Stomach smooth muscle (tissue), 2 donors: Measurements from ENCODE around the gene IGHMBP2.

Source experiments
- H3K27ac ChIP-seq: one replicate; pipeline ENCODE4 v1.7.0; 2013; ENCODE audit warnings: mild to moderate bottlenecking, low read length, inconsistent platforms
- H3K27me3 ChIP-seq, 2 donors: one replicate each; pipeline ENCODE4 v1.7.0; 2013; ENCODE audit warnings: low read length in 2 of 2; ENCODE audit not compliant: insufficient read depth in 2 of 2, control insufficient read depth in 1 of 2
- H3K36me3 ChIP-seq, 2 donors: one replicate each; pipeline ENCODE4 v1.7.0; 2013; ENCODE audit warnings: low read length in 2 of 2; ENCODE audit not compliant: control insufficient read depth in 2 of 2, insufficient read depth in 2 of 2
- H3K4me1 ChIP-seq: one replicate; pipeline ENCODE4 v1.7.0; 2013; ENCODE audit warnings: low read length; ENCODE audit not compliant: control insufficient read depth, insufficient read depth
- H3K4me3 ChIP-seq, 2 donors: one replicate each; pipeline ENCODE4 v1.7.0; 2013; ENCODE audit warnings: low read length in 2 of 2
- H3K9ac ChIP-seq, 2 donors: one replicate each; pipeline ENCODE4 v1.7.0; 2013; ENCODE audit warnings: low read length in 2 of 2, mild to moderate bottlenecking in 1 of 2
- H3K9me3 ChIP-seq, 2 donors: one replicate each; pipeline ENCODE4 v1.7.0; 2013; ENCODE audit warnings: low read length in 2 of 2; ENCODE audit not compliant: control insufficient read depth in 2 of 2
- donor health status: healthy.
- donor health status: Pancreatic carcinoma.

Gene IGHMBP2

DNA sequence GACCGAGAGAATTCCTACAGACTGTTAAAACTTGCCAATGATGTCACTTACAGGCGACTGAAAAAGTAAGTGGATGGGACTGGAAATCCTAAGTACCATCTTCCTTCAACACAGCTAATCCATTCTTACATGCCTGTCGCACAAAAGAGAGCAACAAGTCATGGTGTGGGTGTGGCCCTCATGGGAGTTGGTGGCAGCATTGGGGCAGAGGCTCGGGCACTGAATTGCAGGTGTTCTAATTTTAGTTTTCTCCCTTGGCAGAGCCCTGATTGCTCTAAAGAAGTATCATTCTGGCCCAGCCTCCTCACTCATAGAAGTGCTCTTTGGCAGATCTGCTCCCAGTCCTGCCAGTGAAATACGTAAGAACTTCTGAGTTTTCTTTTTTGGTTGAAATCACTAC, 4.6 kb downstream of the IGHMBP2 start:
- H3K9ac ChIP-seq = no peak overlapping the region
- no peaks in the 10 kb centered on the region for H3K27me3 ChIP-seq
- peaks cover 19% of the 10 kb centered on the region for H3K4me1 ChIP-seq
- H3K4me3 ChIP-seq = no peak overlapping the region
- peaks cover 36 to 42% of the 10 kb centered on the region in 2 donors for H3K36me3 ChIP-seq
- H3K9me3 ChIP-seq = no peaks in the 10 kb centered on the region
- no peak overlapping the region for H3K27ac ChIP-seq

DNA sequence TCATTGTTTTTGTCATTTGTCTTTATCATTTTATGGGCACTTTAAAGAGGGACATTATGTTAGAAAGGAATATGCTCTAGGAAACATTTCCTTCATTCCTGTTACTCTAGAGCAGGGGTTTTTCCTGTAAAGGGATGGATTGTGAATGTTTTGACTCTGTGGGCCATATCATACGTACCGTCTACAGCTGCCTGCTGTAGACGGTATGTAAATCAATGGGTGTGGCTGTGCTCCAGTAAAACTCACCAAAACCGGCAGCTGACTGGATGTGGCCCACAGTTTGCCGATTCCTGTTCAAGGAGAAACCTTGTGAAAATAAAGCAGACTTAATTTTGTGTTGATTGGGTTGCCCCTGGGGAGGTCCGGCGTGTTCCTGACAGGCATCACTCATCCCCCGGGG, 7.3 kb downstream of the IGHMBP2 start:
- H3K36me3 ChIP-seq = peaks cover 53 to 60% of the 10 kb centered on the region in 2 donors
- H3K9me3 ChIP-seq = no peaks in the 10 kb centered on the region
- no peak overlapping the region for H3K27ac ChIP-seq
- H3K27me3 ChIP-seq = no peaks in the 10 kb centered on the region
- H3K4me1 ChIP-seq = peaks cover under 1% of the 10 kb centered on the region
- no peak overlapping the region for H3K4me3 ChIP-seq
- no peak overlapping the region for H3K9ac ChIP-seq

GRCh38 chr11:68911731-68912130, 8.0 kb downstream of the IGHMBP2 start:
- Histone ChIP-seq H3K27me3 (no peaks in the 10 kb centered on the region), H3K4me1 (no peaks in the 10 kb centered on the region), H3K9ac (no peak overlapping the region), H3K4me3 (no peak overlapping the region), H3K27ac (no peak overlapping the region), H3K36me3 (peaks cover 60 to 65% of the 10 kb centered on the region in 2 donors), H3K9me3 (no peaks in the 10 kb centered on the region)

DNA sequence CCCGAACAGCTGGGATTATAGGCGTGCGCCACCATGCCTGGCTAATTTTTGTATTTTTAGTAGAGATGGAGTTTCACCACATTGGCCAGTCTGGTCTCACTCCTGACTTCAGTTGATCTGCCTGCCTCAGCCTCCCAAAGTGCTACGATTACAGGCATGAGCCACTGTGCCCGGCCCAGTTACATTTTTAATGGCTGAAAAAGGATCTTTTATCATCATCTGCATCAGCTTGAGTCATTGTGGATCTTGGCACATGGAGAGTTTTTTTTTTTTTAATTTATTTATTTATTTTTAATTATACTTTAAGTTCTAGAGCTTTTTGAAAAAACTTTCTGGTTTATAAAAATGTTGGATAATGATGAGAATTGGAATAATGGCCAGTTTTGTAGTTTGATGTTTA, 8.6 kb downstream of the IGHMBP2 start:
- peaks cover 58 to 61% of the 10 kb centered on the region in 2 donors for H3K36me3 ChIP-seq

DNA sequence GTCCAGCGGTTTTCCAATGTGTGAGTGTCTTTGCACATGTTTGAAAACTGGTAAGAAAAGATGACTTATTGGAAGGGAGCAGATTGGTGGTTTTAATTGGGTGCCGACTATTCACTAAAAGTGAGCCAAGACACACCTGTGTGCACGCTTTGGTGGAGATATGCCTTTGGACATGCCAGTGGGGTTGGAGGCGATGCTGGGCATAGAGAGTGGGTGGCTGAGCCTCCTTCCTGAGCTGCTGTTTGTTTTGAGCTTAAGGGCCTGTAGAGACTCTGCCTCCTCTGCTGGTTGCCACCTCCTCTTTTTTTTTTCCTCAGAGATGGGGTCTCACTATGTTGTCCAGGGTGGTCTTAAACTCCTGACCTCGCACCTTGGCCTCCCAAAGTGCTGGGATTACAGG, 9.5 kb downstream of the IGHMBP2 start:
- Histone ChIP-seq H3K9ac (no peak overlapping the region), H3K9me3 (no peaks in the 10 kb centered on the region), H3K4me1 (no peaks in the 10 kb centered on the region), H3K27ac (no peak overlapping the region), H3K27me3 (no peaks in the 10 kb centered on the region), H3K4me3 (no peak overlapping the region), H3K36me3 (peaks cover 63 to 64% of the 10 kb centered on the region in 2 donors)

More for the DNA sequence above, 8.6 kb downstream of the IGHMBP2 start:
- no peak overlapping the region for H3K9ac ChIP-seq
- no peaks in the 10 kb centered on the region for H3K9me3 ChIP-seq
- no peaks in the 10 kb centered on the region for H3K27me3 ChIP-seq
- H3K27ac ChIP-seq = no peak overlapping the region
- H3K4me3 ChIP-seq = no peak overlapping the region
- H3K4me1 ChIP-seq = no peaks in the 10 kb centered on the region

DNA sequence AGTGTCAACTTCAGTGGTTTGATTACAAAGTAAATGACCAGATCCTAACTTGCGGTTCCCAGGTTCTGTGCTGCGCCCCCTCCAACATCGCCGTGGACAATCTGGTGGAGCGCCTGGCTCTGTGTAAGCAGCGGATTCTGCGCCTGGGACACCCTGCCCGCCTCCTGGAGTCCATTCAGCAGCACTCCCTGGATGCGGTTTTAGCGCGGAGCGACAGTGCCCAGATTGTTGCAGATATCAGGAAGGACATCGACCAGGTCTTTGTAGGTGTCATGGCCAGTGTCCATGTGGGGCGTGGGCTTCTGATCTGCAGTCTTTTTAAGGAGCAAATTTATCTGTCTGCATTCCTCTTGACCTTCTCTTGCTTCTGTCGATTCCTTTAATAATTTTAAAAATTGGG, 11.1 kb downstream of the IGHMBP2 start:
- H3K36me3 ChIP-seq = peaks cover 62 to 63% of the 10 kb centered on the region in 2 donors
- no peaks in the 10 kb centered on the region for H3K9me3 ChIP-seq
- H3K4me3 ChIP-seq = no peak overlapping the region

GRCh38 chr11:68916439-68916838, 12.7 kb downstream of the IGHMBP2 start:
- Histone ChIP-seq H3K4me3 (no peak overlapping the region), H3K4me1 (peaks cover 5% of the 10 kb centered on the region), H3K36me3 (peaks cover 50 to 59% of the 10 kb centered on the region in 2 donors), H3K9ac (no peak overlapping the region), H3K9me3 (no peaks in the 10 kb centered on the region), H3K27me3 (no peaks in the 10 kb centered on the region), H3K27ac (no peak overlapping the region)

More for the DNA sequence above, 11.1 kb downstream of the IGHMBP2 start:
- Histone ChIP-seq H3K27ac (no peak overlapping the region), H3K27me3 (no peaks in the 10 kb centered on the region), H3K4me1 (no peaks in the 10 kb centered on the region), H3K9ac (no peak overlapping the region)

- Histone ChIP-seq H3K4me3 (no peak overlapping the region), H3K27ac (peak overlapping the region; percentile 87), H3K9me3 (peaks cover 5 to 6% of the 10 kb centered on the region in 2 donors), H3K9ac (peak overlapping the region; percentile 8 to 64), H3K36me3 (peaks cover 14 to 43% of the 10 kb centered on the region in 2 donors), H3K27me3 (no peaks in the 10 kb centered on the region), H3K4me1 (peaks cover 35% of the 10 kb centered on the region)
Observed at GRCh38 chr11:68923614-68924013, 19.9 kb downstream of the IGHMBP2 start.

- Histone ChIP-seq H3K9me3 (peaks cover 5 to 6% of the 10 kb centered on the region in 2 donors), H3K4me1 (peaks cover 42% of the 10 kb centered on the region), H3K27me3 (no peaks in the 10 kb centered on the region), H3K9ac (peak overlapping the region; percentile 8 to 64), H3K36me3 (peaks cover 14 to 41% of the 10 kb centered on the region in 2 donors), H3K27ac (peak overlapping the region; percentile 87), H3K4me3 (no peak overlapping the region)
Observed at GRCh38 chr11:68924073-68924925, 20.6 kb downstream of the IGHMBP2 start.

GRCh38 chr11:68925611-68926010, 21.9 kb downstream of the IGHMBP2 start:
- Histone ChIP-seq H3K4me3 (no peak overlapping the region), H3K9me3 (peaks cover 5 to 6% of the 10 kb centered on the region in 2 donors), H3K27ac (peak overlapping the region; percentile 87), H3K9ac (no peak overlapping the region), H3K4me1 (peaks cover 44% of the 10 kb centered on the region), H3K36me3 (peaks cover 20 to 43% of the 10 kb centered on the region in 2 donors), H3K27me3 (no peaks in the 10 kb centered on the region)
